ENCODE results near the gene VNN1.
"Not testable (repeated sequence)": the region's sequence is repeated elsewhere in the genome, so short reads cannot be mapped to it uniquely, and the experiment has no call there.

Gene VNN1

DNA sequence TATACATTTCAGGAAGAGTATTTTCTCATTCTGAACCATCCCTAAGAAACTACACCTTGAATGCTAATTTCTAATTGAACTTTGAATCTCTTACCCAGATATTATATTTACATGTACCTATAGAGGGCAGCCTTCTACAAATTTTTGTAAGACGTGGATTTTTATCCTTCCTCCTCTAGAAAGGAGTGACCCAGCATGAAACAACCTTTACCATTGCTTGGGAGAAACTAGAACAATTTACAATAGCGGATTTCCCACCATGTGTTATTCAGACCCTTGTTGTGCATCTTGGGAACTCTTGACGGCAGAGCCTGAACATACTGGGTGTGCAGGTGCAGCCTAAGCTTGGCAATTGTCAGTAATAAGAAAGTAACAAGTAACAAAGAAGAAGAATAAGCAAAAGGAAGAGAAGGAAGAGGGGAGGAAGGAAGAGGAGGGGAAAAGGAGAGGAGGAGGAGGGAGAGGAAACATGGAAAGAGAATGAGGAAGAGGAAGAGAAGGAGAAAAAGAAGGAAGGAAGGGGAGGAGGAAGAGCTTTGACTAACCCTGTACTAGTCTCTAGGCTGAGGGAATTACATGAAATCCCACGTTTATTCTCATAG, 44.1 kb downstream of the VNN1 start:
- DNase-seq (ENCODE audit: low spot score), result peak; percentile 49

DNA sequence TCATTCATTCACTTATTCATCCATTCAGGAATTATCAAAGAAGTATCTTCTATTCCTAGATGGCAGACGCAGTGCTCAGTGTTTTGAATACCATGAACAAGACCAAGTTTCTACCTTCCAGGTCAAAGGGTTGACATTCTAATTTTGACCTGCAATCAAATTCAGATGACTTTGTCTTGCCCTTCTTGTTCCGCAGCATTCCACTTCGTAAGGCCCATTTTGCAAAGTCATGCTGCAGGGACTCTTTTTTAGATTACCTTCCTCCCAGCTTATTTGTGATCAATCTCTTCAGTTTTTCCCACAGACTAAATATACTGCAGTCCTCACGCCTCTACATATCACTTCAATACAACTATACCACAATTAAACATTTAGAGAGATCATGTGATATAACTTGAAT, 47.7 kb downstream of the VNN1 start:
- no peak for DNase-seq (ENCODE audit: low spot score)

DNA sequence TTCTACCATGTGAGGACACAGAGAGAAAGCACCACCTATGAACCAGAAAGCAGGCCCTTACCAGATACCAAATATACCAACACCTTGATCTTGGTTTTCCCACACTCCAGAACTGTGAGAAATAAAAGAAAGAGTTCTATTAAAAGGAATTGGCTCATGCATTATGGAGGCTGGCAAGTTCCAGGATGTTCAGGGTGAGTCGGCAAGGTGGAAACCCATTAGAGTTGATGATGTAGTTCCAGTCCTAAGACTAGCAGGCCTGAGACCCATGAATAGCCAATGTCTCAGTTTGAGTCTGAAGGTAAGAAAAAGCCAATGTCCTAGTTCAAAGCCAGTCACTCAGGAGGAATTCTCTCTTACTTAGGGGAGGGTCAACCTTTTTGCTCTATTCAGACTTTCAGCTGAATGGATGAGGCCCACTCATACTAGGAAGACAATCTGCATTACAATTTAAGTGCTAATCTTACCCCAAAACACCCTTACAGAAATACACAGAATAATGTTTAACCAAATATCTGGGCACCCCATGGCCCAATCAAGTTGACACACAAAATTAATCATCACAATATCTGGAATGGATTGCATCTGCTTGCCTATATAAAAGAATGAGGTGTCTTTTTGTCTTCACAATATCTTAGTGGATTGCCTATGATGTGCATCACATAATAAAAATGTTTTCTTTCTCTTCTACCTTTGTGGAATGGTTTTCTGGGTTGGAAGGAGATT, 49.4 kb downstream of the VNN1 start:
- DNase-seq (ENCODE audit: low spot score), result no peak

DNA sequence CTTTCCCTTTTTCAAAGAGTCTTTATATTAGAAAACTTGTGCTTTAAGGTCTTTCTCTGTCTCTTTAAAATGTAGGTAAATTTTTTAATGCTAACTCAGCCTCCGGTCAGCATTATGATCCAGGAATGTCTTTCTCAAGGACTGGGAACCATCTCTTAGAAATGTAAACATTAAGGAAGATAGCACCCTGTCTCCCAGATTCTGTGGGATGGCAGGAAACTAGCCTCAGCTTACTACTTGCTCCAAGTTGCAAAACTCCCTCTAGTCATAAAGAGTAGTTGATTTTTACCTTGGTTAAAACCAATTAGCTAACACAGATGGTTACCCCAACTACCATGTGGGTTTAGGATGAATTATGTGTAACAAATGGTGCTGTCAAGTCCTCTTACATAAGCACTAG, 50.2 kb downstream of the VNN1 start:
- no peak for DNase-seq (ENCODE audit: low spot score)

DNA sequence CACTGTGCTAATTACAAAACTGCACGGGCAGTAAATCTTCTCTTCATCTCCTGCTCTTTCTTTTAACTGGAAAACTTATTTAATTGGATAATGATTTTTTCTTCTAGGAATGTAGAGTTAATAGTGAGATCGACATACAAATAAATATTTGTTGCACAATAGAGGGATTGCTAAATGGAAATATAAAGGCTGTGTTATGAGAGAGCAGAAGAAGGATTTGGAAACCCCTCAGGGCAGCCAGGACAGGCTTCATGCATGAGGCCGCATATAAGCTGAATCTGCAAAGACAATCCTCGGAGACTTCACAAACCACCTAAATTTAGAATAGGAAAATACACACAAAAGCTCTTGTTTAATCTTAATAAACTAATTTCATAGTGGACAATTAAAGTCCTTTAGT, 51.9 kb downstream of the VNN1 start:
- no peak for DNase-seq (ENCODE audit: low spot score)

DNA sequence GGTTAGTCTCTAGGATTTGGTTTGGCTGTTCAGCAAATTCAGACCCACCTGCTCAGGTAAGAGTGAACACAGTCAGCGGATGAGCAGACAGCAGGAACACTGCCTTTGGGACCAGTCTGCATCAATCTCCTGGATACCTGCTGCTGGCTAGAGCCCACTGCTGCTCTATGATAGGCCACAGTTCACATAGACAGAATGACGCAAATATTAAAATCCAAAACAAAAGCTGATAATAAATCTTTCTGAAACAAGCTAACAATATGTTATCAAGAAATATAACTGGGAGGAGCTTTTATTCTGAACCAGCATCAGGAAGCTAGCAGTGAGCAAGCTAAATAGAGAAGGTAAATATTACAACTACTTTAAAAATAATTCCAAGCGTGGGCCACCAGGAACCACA, 54.8 kb downstream of the VNN1 start, which contains the start of gene TAAR1:
TAAR1 (minus strand) TSS at position 101 of the 400 bp plus-strand sequence. CDS start 13,179 bp downstream, outside the sequence.
- DNase-seq (ENCODE audit: low spot score), result no peak

DNA sequence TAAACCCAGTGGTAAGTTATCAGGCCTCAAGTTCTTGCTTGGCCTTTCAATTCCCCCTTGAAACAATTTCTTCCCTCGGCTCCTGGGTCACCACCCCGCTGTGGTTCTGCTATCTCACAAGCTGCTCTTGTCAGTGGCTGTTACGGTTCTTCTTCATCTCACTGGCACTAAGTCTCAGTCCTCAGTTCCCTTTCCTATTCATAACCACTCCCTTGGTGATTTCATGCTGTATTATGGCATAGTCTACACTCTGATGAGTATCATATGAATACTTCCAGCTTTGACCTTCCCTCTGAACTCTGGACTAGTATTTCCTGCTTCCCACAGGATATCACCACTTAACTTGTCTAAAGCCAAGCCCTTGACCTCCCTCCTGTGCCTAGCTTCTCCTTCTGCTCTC, 62.8 kb downstream of the VNN1 start:
- DNase-seq (ENCODE audit: low spot score), result no peak

DNA sequence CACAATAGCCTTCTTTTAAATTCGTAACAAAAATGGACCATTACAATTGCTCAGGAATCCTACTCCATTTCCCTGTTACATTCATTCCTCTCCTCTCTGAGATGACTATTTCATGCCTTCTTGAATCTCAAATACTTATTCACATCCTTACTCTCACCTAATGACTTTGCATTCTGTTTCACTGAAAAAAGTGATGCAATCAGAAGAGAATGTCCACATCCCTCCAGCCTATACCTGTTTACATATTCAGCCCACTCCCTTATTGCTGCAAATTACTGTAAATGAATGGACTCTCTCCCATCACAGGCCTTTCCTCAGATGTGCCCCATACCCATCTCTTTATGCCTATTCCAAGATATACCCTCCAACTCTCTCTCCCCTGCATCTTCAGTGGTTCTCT, 63.4 kb downstream of the VNN1 start:
- no peak for DNase-seq (ENCODE audit: low spot score)

DNA sequence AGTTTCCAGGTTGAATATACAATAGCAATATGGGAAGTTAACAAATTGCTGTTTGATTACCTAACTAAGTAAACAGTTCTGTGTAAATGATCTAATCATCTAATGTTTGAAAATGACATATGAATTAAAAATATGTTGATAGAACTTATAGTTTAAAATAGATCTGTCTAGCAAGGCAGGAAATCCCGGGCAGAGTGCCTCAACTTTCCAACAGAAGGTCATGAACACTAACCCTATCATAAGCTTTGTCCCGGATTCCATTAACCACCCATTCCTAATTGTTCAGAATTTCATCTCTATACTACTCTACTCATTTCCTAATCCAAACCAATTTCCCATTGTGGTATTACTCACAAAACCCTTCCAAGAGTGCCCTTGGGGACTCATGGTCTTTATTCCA, 65.0 kb downstream of the VNN1 start:
- DNase-seq (ENCODE audit: low spot score), result no peak

DNA sequence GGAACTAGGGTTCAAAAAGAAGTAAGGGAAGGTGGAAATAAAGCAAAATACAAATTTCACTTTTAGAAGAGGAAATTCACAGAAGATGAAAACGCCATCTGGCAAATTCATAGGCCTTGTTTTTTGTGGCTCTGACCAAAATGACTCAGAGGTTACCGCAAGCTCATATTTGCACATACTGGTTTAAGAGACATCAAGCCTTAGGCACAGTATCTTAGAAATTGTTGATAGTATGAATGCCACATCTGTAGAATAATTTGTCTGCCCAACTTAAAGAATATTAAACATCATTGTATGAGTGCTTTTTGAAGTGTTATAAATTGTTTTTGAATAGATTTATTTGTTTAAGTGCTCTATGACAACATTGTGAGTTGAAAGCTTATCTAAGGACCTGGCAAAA, 65.5 kb downstream of the VNN1 start:
- no peak for DNase-seq (ENCODE audit: low spot score)

DNA sequence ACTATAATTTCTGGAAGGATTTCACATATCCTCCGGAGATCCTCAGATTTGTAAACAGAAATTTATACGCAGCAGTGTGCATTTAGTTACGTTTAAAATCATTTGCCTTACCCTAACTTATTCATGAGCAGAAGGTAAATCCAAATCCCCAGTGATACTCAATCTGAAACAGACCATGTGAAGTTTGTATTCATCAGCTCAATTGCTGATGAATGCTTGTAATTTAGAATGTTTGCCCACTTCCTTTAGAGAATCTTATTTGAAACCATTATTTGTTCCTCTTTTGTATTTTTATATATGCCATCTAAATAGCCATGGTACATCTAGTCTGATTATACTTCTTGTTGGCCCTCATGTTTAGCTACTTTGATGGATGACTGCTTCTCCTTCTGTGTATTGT, 70.3 kb downstream of the VNN1 start:
- DNase-seq (ENCODE audit: low spot score), result no peak

DNA sequence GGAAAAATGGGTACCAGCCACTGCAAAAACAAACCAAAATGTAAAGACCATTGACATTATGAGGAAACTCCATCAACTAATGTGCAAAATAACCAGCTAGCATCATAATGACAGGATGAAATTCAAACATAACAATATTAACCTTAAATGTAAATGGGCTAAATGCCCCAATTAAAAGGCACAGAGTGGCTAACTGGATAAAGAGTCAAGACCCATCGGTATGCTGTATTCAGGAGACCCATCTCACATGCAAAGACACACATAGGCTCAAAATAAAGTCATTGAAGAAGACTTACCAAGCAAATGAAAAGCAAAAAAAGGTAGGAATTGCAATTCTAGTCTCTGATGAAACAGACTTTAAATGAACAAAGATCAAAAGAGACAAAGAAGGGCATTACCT, 76.7 kb downstream of the VNN1 start:
- DNase-seq (ENCODE audit: low spot score), result not testable (repeated sequence)

DNA sequence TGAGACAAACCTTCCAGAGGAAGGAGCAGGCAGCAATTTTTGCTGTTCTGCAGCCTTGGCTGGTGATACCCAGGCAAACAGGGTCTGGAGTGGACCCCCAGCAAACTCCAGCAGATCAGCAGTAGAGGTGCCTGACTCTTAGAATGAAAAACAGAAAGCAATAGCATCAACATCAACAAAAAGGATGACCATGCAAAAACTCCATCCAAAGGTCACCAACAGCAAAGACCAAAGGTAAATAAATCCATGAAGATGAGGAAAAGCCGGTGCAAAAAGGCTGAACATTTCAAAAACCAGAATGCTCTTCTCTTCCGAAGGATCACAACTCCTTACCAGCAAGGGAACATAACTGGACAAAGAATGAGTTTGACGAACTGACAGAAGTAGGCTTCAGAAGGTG, 77.9 kb downstream of the VNN1 start:
- DNase-seq (ENCODE audit: low spot score), result not testable (repeated sequence)

DNA sequence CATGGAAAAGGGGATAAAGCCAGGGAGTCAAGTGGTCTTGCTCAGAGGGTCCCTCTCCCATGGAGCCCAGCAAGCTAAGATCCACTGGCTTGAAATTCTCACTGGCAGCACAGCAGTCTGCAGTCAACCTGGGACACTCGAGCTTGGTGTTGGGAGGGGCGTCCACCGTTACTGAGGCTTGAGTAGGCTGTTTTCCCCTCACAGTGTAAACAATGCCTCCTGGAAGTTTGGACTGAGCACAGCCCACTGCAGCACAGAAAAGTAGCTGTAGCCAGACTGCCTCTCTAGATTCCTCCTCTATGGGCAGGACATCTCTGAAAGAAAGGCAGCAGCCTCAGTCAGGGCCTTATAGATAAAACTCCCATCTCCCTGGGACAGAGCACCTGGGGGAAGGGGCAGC, 78.6 kb downstream of the VNN1 start:
- DNase-seq (ENCODE audit: low spot score), result not testable (repeated sequence)

DNA sequence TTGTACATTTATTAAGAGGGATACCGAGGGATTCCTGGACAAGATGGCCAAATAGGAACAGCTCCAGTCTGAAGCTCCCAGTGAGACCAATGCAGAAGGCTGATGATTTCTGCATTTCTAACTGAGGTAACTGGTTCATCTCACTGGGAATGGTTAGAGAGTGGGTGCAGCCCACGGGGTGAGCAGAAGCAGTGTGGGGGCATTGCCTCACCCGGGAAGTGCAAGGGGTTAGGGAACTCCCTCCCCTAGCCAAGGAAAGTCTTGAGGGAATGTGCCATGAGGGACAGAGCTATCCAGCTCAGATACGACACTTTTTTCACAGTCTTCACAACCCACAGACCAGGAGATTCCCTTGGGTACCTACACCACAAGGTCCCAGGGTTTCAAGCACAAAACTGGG, 79.1 kb downstream of the VNN1 start:
- DNase-seq (ENCODE audit: low spot score), result no peak

DNA sequence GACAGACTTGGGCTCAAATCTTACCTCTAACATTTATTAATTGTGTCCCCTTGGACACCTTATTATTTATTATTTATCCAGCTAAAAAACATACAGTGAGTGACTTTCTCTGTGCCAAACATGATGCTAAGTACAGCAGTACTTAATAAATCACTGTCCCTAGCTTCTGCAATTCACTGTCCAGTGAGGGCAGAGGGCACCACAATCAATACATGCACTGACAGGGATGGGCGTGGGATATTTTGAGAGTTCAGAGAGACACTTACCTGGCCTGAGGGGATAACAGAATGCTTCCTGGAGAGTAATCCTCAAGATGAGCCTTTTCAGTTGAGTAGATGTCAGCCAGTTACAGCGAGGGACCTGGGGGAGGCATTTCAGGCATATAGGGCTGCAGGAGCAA, 80.5 kb downstream of the VNN1 start:
- no peak for DNase-seq (ENCODE audit: low spot score)

Data from AG08395 (cell line).